Stimulated activated CD8-positive, alpha-beta memory T cell treated with anti-CD3 and anti-CD28 coated beads, Interleukin-4, amount 100 ng/mL, for 1 hour (primary cell): ENCODE measurements around the gene MOXD1.
"Not testable (repeated sequence)": the region's sequence is repeated elsewhere in the genome, so short reads cannot be mapped to it uniquely, and the experiment has no call there.

Source experiments
- DNase-seq, 2 donors: peaks; one replicate each; pipeline ENCODE4 v3.0.0-alpha.2; 2020; ENCODE audit warnings: low read depth in 2 of 2, low spot score in 1 of 2

The MOXD1 gene

GRCh38 chr6:132285004-132285780 lies 116.1 kb downstream of the MOXD1 start:
- DNase-seq: no peak

DNA sequence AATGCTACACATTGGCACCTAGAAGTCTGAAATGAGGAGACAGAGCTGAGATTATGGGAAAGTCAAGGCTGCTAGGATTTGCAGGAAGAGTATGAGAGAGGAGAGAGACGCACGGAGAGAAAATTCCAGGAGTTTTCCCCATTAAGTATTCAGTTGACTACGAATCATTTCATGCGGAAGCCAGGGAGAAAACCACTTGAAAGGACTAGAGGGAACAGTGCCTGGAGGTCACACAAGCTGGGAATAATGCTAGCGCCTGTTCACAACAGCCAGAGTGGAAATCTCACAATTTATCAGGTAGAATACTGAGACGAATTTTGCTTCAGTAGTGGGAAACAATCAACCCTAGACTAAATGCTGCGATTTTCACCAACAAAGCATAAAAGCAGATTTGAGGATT lies 118.6 kb downstream of the MOXD1 start:
- DNase-seq: no peak

DNA sequence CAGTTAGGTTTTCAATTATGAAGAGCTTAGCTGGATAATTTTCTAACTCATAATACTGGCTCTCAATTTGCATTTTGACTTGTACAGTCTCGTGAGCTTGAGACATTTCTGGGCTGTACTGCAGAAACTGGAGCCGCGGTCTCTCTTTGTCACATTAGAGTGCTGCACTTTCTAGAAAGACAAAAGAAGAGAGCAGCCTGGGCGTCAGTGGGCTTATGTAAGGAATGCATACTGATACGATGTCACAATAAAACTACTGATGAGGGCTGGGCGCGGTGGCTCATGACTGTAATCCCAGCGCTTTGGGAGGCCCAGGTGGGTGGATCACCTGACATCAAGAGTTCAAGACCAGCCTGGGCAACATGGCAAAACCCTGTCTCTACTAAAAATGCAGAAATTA lies 120.8 kb downstream of the MOXD1 start:
- no peak for DNase-seq

GRCh38 chr6:132279592-132280139 lies 121.6 kb downstream of the MOXD1 start:
- peak; percentile 17 to 42 for DNase-seq

- DNase-seq: no peak
Measured at GRCh38 chr6:132275066-132275970, 126.0 kb downstream of the MOXD1 start.

DNA sequence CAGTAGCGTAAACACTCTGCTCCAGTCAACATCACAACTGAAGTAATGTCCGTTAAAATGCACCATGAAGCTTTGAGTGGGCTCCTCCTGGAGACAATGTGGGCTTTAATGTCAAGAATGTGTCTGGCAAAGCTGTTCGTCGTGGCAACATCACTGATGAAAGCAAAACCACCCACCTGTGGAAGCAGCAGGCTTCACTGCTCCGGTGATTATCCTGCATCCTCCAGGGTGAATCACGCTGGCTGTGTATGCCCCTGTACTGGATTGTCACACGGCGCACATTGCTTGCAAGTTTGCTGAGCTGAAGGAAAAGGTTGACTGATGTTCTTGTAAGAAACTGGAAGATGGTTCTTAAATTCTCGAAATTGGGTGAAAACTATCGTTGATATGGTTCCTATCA lies 128.5 kb downstream of the MOXD1 start:
- no peak for DNase-seq

DNA sequence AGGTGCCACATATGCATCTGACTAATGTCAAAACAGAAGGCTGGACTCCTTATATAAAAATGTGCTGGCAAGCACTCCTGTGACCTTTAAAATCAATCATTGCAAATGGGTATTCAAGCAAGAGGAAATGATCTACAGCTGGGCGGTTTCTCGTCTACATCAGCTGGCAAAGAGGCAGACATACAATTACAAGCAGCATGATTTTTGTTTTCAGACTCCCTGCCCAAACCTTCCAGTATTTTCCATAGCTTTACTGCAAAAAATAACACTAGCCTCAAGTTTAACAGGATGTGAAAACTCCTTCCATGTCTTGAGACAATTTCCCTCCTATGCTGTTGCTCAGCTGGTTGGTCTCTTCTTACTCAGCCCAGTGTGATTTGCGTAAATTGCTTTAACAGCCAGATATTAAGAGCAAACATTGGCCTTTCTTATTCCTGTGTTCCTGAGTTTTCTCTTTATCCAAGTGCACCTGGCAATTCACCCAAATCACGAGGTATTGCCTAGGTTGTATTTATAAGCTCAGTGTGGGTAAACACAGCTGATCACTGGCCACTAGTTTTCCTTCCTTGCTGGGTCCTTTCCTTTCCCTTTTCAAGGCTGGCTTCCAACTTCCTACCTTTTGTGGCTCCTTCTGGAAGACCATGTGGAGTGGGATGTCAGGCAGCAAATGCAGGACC lies 130.4 kb downstream of the MOXD1 start:
- no peak for DNase-seq

- not testable (repeated sequence) for DNase-seq
Measured at GRCh38 chr6:132268666-132269065, 132.6 kb downstream of the MOXD1 start.

DNA sequence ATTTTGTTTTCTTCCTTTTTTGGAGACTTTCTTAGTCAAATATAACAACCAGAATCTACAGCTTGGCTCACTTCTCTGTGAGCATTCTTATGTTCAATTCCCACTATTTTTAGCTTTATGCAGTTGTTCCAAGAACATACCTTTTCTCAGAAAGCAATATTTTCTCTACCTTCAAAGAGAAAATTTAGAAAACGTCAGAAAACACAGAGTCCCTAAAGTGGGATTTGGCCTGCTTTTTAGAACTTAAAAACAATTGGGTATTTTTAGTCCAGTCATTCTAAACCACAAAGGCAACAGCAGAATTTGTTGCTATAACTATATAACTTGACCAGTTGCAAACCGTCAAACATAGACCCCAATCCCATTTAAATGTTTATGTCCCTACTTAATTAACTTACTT lies 133.1 kb downstream of the MOXD1 start:
- DNase-seq: no peak

DNA sequence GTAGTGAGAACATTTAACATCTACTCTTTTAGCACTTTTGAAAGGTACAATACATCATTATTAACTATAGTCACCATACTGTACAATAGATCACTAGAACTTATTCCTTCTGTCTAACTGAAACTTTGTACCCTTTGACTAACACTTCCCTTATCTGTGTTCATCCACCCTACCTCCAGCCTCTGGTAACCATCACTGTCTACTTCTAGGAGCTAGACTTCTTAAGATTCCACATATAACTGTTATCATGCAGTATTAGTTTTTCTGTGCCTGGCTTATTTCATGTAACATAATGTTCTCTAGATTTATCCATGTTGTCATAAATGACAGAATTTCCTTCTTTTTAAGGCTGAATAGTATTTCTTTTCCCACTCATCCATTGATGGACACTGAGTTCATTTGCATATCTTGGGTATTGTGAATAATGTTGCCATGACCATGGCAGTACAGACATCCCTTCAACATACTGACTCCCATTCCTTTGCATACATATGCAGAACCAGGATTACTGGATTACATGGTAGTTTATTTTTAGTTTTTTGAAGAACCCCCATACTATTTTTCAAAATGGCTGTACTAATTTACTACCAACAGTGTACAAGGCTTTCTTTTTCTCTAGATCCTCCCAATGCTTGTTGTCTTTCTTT lies 135.7 kb downstream of the MOXD1 start:
- DNase-seq: no peak

DNA sequence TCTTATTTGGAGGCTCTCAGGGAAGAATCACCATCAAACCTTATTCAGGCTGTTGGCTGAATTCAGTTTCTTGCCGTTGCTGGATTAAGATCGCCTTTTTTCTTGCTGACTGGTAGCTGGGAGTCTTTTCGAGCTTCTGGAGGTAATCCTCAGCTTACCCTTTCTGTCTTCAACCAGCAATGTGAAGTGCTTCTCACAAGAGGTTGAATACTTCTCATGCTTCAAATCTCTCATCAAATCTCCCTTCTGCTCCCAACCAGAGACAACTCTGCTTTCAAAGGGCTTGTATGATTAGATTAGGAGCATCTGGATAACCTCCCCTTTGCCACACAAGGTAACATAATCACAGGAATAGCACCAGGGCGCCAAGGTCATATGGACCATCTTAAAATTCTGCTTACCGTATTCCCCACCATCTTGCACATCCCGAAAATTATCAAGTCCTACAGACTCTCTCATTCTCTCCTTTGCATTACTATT lies 137.2 kb downstream of the MOXD1 start:
- no peak for DNase-seq

DNA sequence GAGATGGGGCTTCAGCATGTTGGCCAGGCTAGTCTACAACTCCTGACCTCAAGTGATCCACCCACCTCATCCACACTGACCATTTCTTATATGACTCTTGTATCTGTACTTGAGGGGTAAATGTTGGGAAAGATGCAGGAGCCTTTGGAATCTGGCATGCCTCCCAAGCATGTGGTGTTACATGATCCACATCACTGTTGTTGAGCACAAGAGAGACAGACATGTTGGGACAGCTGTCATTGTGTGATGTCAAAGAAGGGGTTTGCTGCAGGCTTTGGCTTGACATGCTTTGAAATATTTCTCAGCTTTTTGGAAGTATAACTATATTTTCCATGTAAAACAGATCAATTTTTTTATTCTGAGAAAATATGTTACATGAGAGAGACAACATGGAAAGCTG lies 139.9 kb downstream of the MOXD1 start:
- no peak for DNase-seq

GRCh38 chr6:132259070-132259469 lies 142.2 kb downstream of the MOXD1 start:
- DNase-seq: no peak

- no peak for DNase-seq
Measured at GRCh38 chr6:132257561-132257960, 143.7 kb downstream of the MOXD1 start.

GRCh38 chr6:132256457-132256856 lies 144.8 kb downstream of the MOXD1 start:
- DNase-seq: no peak

DNA sequence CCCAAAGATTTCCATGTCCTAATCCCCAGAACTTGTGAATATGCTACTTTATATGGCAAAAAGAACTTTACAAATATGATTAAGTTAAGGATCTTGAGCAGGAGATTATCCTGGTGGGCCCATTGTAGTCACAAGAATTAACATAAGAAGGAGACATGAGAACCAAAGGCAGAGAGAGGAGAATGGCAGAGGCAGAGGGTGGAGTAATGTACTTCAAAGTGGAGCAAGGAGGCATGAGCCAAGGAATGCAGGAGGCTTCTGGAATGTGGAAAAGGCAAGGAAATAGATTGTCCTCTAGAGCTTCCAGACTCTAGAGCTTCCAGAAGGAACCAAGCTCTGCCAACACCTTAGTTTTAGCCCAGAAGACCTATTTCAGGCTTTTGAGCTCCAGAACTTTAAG lies 147.4 kb downstream of the MOXD1 start:
- no peak for DNase-seq

DNA sequence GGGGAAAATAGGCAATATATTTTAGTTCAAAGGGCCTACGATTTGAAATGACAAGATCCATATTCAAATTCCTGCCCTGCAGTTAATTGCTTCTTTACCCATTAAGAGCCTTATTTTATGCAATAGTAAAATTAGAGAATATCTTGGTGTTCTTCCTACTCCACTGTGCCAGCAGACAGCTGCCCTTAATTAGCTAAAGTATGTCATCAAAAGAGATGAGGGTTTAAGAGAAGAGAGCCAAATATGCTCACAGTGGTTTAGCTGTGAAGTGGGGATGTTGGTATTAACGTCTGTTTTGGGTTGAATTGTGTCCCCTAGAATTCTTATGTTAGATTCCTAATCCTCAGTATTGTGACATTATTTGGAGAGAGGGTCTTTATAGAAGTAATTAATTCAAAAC lies 148.1 kb downstream of the MOXD1 start:
- no peak for DNase-seq

DNA sequence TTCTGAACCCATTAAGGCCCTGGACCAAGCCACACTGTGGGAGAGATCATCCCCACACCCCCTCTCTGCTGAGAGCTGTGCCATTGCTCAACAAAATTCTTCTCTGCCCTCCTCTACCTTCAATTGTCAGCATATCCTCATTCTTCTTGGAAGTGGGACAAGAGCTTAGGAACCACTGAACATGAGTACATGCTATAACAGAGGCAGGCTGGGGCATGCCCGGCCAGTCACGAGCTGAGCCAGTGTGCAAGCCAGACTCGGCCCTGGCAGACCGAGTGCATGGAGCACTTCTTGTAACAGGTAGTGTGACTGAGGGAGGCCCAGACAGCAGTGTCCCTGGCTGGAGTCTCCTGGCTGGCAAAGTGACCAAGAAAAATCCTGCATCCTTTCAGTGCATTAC lies 149.2 kb downstream of the MOXD1 start:
- DNase-seq: no peak

- no peak for DNase-seq
Measured at GRCh38 chr6:132251711-132252110, 149.6 kb downstream of the MOXD1 start.

DNA sequence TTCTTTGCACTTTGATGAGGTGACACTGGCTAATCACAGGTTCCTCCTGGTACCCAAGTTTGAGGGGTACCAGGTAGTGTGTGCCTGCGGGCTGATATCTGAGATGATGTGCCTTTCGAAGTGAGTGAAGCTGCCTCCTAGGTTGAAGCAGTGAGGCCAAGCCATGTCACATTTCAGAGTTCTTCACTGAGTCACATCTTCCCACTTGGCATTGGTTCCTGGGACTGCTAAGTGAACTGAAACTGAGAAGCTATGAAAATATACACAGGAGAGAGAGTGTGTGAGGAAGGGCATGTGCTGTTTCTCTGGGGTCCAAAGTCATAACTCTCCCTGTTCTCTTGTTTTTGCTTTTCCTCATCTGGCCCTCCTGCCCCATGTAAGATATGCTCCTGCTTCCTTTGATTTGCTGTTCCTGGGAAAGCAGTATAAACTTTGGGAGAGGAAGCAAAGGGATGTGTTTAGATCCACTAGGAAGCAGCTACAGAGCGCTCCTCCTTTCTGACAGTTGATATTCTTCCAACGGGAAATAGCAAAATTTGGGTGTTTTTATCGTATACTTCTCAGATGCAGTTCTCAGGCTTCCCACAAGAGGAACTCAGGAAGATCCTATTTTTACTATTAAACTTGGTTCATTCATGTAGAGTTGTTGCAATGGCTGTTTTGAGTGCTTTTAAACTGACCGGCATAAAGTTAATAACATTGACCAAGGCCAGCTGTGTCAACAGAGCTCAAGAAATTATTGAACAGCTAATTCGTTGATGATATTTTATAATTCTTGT lies 153.7 kb downstream of the MOXD1 start:
- DNase-seq: no peak
